Activated CD4-positive, CD25-positive, alpha-beta regulatory T cell (primary cell): Measurements from ENCODE around the gene IRF6.

Experiments used
- DNase-seq, 4 experiments: peaks; one replicate each; lab custom pipeline; 2025; lab: John Stamatoyannopoulos, UW

Gene IRF6

DNA sequence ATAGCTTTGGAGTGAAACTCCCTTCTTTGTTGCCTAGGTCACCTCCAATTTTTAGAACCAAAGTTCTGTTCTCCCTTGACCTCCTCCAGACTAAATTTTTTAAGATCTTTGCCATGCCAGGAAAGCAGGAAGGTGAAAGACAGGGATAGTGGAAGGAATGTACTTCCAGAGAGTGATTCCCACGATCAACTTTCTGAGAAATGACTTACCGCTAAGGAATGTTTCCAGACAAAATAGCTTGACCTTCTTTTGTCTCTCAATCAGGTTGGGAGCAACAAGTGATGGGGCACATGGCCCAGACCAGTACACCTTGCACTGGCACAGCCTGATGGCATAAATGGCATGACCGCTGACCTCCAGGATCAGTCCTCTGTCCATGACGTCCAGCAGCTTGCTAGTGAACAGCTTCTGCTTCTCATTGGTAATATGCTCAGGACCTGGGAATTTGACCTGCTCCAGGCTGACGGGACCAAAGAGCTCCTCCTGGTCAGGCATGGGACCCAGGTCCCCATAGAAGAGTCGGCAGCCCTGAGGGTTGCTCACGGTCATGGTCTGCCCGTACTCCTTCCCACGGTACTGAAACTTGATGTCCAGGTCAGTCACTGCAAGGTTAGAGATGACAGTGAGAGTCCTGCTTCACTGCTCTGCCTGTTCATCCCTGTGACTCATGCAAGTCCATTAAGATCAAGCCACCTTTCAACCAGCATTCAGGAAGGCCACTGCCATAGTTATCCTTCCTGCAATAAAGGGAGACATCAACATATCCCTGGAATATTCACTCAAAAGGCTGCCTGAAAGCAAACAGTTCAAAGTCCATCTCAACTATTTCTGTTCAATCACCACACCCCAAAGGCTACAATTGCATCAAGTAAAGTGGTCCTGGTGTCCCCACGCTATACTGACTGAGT lies 15.4 kb downstream of the IRF6 start:
- no peak for DNase-seq

DNA sequence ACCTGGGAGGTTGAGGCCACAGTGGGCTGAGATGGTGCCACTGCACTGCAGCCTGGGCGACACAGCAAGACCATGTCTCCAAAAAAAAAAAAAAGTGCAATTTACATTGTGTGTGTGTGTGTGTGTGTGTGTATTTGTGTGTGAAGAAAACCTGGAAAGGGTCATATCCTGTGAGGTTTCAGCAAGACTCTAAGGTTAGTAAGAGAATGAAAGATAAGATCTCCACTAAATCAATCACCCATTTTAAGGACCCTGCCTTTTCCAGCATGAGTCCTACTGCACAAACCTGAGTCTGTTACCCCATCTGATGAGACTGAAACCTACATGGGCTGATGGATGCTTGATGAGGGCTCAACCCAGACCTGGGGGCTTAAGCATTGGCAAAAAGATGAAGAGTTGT lies 16.7 kb downstream of the IRF6 start:
- no peak for DNase-seq

DNA sequence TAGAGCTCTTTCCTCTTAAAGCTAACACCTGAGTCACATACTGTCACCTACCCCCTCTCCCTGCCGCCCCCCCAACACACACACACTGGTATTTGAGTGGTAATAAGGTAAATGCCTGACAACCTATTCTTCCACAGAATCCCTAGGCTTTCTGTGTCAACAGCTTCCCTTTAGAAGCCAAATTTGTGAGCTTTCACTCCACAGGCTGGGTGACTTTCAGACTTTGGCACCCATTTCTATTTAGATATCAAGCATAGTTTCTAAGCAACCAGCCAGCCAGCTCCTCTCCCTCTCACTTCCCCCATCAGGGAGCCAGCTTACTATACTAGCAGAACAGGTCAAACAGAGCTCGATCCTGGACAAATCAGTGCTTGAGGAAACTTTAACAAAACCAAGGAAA lies 18.4 kb downstream of the IRF6 start:
- no peak for DNase-seq

DNA sequence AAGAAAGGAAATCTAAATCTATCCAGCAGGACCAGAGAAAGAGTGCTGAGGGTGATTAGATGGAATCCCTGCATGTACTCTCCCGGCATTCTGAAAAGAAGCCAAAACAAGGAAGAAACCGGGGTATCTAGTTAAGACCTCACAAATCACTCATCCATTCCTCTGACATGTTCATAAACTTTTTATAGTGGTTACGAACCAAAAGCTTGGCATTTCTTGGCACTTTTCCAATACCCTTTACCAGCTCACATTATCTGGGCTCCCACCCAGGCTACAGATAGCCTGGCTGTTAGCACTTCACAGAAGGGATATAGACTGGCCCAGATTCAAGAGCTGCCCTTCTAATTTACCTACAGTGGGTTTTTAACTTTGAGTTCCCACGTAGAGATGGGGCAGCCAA lies 19.8 kb downstream of the IRF6 start:
- no peak for DNase-seq

DNA sequence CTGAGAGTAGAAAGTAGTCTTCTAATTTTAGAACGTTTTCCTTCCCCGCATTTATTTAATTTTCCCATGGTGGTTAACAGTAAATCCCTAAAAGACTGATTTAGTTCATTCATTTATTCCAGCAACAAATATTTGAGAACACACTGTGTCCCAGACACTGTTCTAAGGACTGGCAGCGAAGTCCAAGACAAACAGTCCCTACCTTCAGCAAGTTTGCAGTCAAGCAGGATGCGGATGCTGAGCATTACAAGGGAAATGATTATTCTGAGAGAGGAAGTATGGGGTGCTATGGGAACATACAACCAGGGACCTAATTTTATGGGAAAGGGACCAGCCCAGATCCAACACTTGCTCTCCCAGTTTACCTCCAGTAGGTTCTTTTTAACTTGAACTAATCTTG lies 20.4 kb downstream of the IRF6 start:
- no peak for DNase-seq

DNA sequence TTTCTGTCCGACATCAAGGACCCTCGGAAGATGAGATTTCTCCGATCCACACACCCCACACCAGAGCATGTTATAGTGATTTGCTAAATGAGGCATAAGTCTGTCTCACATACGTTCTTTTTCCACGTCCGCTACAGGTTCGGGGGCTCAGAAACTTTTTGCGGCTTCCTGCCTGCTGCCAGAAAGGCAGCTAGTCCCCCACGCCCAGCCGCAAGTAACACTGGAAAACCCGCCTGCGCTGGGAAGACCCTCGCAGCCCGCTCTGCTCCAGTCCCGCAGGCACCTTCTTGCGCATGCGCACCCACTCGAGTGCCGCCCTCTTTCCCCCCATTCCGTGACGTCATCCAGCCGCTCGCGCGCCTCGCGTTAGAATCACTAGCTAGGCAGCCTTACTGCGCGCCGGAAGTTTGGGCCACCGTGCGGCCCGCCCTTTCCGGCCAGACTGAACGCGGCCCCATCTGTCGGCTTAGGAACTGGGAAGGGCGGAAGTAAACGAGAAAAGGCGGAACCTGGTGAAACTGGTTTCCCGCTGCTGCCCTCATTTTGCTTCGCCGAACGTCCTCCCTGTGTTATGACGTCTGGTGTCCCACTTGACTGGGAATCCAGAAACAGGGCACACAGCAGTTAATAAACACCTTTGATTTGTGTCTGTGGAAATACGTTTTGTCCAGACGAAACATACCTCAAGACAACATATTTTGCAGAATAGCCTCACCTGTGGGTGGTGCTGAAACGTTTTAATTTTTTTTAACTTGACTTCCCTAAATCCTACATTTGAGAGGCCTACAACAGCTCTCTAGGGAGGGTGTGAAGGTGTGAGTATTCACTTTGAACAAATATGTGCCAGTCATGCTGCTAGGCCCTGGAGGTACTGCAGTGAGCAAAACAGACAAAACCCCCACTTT lies 21.4 kb downstream of the IRF6 start, which contains the start of gene C1orf74:
Gene C1orf74, minus strand, starts transcription at position 295 of the 905 bp plus-strand sequence. CDS start 925 bp downstream, outside the sequence.
- peak; percentile 97 to 99 (median 98) for DNase-seq

DNA sequence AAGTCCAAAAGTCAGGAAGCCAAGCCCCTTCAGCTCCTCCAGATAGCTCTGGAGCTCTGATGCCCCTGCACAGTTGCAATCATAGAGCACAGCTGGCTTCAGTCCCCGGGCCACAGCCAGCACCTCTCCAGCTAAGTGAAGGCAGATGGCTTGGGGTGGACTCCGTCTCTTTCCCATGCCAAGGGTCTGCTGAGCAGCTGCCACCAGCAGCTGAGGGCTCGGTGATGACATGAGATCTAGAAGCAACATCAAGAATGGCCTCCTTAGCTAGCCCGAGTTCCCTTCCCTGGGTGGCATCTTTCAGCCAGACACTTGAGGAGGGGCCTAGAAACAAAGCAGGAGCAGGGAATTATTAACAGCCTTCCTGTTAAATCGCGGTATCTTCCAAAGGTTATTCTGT lies 22.6 kb downstream of the IRF6 start:
- DNase-seq: no peak

DNA sequence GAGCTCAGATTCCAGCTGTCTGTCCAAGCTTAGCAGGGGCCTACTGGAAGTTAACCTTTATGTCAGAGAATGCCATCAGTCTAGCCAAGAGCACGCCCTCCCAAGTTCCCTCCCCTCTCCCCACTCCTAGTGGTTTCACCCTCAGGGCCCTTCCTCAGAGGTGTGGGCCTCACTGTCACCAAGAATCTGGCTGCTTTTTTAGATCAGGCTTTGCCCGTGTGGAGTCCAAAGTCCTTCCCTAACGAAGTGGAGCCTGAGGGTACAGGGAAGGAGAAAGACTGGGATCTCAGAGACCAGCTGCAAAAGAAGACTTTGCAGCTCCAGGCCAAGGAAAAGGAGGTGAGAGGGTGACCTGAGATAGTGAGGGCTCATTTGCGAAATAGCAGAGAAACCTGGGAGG lies 25.7 kb downstream of the IRF6 start:
- DNase-seq: no peak

DNA sequence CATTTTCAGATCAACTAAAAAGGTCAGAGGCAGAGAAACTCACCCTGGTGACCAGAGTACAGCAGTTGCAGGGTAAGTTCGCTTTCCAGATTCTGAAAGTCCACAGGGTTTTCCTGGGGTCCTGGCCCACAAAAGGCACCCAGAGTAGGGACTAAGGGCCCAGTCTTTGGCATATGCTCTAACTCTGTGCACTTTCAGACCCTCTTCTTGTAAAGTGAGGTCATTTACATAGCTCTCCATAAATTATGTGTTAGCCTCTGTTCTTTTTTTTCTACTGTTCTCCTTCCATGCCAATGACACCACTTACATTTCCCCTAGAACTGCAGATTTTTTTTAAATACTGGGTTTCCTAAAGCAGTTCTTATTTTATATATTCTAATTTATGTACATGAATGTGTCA lies 27.8 kb downstream of the IRF6 start:
- DNase-seq: no peak

DNA sequence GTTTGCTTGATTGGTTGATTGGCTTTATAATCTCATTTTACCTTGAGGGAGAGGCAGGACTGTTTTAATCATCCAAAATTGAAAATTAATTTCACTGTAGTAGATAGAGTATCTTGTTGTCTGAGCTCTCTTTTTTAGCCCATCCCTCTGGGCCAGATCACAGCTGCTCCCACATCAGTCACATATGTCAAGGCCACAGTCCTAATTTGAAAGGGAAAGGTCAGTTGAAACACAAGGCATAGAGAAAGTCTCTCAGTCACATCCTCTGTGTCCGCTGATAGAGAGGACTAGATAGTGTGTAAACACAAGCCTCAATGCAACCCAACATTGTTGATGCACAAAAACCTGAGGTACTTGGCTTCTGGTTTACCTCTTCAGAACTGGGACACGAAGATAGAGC lies 28.4 kb downstream of the IRF6 start:
- no peak for DNase-seq

DNA sequence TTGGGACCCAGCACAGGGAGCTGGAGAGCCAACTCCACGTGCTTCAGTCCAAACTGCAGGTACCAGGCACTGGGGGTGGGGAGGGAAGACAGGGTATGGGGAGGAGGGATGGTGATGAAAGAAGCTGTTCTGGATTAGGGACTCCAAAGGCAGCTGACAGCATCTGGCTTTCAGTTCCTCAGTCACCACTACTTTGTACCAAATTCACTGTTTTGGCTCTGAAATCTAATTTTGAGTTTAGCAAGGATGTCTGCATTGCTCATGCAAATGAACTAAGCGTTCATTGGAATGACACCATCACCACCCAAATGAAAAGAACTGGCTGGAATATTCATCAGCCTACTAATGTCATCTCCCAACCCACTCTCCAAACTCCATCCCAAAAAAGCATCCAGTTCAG lies 30.3 kb downstream of the IRF6 start:
- no peak for DNase-seq

DNA sequence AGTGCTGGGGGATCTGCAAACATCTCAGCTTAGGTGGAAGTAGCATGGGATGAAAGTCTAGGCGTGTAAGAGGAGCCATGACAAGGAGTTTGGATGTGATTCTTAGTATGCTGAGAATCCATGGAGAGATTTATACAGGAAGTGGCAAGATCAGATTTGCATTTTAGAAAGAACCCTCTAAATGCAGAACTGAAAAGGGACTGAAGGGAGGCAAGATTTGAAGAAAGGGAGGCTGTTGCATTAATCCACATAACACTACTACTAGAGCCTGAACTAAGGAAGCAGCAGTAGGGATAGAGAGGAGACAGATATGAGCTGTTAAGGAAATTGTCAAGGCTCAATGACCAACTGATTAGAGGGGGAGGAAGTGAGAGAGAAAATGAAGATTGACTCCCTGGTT lies 31.4 kb downstream of the IRF6 start:
- no peak for DNase-seq

DNA sequence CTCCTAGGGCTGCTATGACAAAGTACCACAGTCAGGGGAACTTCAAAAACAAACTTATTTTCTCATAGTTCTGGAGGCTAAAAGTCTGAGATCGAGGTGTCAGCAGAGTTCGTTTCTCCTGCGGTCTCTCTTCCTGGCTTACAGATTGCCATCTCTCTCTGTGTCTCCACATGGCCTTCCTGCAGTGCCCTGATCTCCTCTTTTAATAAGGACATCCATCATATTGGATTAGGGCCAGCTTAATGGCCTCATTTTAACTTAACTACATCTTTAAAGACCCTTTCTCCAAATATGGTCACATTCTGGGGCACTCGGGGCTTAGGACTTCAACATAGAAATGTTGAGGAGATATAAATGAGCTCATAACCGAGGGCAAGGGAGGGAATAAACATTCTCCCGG lies 33.8 kb downstream of the IRF6 start:
- no peak for DNase-seq

DNA sequence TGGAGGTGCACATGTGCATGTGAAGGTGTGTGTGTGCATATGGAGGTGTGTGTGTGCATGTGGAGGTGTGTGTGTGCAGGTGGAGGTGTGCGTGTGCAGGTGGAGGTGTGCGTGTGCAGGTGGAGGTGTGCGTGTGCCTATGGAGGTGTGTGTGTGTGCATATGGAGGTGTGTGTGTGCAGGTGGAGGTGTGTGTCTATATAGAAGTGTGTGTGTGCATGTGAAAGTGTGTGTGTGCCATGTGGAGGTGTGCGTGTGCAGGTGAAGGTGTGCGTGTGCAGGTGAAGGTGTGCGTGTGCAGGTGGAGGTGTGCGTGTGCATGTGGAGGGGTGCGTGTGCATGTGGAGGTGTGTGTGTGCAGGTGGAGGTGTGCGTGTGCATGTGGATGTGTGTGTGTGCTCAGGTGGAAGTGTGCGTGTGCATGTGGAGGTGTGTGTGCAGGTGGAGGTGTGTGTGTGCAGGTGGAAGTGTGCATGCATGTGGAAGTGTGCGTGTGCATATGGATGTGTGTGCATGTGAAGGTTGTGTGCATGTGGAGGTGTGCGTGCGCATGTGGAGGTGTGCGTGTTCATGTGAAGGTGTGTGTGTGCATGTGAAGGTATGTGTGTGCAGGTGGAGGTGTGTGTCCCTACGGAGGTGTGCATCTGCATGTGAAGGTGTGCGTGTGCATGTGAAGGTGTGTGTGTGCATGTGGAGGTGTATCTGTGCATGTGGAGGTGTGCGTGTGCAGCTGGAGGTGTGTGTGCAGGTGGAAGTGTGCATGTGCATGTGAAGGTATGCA lies 35.1 kb downstream of the IRF6 start:
- DNase-seq: no peak

DNA sequence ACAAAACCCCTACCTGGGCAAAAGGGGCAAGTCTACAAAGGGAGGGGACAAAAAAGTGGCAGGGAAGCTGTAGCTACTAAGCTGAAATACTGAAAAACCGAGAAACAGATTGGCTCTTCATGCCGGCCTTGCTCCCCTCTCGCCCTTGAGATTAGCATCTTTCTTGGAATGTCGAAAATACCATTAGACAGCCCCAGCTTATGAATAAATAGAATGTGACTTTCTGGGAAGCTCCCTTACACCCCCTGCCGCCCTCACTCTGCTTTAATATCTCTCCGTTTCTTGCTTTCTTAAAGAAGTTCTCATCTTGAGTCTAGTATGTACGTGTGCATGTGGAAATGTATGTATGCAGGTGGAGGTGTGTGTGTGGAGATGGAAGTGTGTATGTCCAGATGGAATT lies 36.0 kb downstream of the IRF6 start:
- DNase-seq: no peak

DNA sequence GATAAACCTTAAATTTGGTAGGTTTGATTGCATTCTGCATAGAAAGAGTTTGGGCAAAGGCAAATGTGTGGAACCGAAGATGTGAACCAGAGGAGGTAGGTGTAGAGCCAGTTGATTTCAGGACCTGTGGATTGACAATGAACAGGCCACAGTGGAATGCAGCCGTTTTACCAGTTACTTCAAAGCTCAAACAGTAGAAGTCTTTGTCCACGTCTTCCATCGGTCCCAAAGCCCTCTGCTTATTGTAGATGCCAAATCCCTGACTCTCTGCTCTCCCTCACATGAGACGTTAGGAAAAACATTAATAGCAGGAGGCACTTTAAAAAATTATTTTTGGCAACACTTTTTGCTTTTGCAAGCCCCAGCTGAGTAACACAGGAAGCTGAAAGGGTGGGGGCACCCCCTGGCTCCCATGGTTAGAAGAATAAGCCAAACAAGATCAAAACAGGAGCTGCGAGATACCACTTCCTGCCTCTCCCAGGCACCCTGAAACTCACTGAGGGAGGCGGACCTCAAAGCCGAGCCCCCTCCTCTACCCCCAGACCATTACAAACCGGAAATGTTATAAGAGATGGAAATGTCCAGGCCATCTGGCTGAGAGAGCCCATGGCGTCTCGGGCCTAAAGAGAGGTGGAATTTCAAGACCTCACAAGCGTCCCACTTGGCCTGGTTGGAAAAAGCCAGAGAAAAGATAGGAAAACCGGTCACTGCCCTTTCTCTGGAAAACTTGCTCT lies 36.6 kb downstream of the IRF6 start:
- DNase-seq: peak in 3 of 4 experiments; percentile 39 to 64 (median 59)

DNA sequence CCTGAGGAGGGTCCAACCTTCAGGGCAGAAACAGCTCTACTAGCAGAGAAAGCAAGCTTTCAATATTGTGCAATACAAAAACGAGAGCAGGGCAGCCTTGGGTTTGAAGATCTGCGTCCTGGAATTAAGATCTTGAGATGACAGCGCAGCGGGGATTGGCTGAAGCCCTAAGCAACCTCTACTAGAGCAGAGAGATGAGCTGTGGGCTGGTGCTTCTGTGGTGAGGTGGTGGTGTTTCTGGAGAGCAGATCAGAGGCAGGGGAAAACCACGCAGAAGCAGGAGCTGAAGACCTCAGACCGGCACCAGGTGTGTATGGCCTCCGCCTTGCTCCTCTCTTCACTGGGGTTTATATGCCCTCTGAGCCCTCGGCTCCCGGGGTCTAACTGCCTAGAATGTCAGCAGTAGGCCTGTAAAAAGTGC lies 37.6 kb downstream of the IRF6 start:
- peak; percentile 40 to 55 (median 48) for DNase-seq

DNA sequence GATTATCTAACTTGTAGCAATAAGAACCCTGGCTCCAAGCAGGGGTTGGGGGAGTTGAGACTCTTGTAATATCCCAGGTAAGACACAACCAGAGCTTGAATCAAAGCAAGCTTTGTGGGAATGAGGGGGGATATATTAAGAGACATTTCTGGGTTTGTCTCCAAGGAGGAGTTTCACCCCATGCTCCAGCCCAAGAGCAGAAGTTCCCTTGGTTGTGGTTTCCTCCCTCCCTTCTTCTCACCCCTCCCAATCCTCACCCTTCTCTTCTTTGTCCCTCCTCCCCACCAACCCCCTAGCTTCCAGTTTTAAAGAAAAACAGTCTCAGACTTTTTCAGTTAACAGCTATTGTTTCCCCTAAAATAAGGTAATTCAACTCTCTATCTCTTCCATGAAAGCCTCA lies 38.2 kb downstream of the IRF6 start:
- DNase-seq: no peak

DNA sequence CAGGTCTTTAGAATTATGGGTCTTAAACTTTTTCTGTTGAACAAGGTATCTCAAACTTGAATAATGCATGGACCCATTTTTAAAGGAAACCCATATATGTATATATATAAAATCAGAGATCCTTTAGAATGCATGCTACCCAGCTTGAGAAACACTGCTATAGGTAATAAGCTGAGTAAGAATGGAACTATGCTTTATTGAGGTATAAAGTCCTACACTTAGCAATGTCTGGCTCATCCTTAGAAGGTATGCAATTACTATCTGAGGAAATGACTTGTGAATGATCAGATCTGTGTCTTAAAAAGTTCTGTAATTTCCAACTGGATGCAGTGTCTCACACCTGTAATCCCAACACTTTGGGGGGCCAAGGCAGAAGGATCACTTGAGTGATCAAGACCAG lies 38.8 kb downstream of the IRF6 start:
- no peak for DNase-seq

DNA sequence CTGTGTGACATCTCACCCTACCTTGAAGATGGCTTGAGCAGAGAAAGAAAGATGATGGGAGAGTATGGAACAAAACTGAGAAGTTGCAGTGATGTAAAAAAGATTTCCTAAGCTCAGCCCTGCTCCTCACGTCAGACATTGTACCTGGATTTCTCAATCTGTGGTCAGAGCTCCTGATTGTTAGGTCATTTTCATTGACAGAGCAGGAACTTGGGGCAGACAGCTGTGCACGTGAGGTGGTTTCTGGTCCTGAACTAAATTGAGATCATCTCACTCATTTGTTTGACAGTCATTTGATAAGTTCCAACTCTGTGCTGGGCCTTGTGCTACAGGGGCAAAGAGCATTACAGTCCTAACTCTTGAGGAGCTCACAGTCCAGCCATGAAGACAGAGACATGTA lies 39.9 kb downstream of the IRF6 start:
- DNase-seq: no peak

DNA sequence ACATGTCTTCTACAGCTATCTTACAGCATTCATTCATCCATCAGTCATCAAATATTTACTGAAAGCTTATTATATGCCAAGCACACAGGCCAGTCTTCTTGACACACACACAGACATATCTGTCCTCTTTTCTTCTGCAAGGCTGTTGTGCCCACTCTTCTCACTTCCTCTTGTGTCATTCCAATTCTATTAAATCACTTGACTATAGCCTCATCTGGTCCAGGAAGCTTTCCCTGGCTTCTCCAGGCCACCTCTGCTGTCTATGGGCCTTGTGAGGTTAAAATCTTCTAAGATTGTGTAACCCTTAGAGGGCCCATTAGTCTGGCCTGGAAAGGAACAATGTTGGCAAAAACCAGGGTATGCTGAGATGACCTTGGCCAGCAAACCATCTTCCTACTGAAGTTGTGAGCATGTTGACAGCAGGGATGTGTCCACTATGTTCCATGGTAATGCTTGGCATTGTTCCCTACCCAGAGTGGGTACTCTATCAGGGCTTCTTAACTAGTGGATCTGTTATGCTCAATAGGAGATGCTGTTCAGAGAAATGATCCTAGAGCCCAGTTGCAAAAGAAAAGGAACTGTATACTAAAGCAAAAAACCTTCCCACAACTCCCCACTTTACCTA lies 44.8 kb downstream of the IRF6 start:
- DNase-seq: no peak
